ENCODE results near the gene ARHGAP22. TPM values are rescaled to one million over a fixed set of nuclear protein-coding genes. Genes with fewer than 3 reads are reported as not detected.

The ARHGAP22 gene
- total RNA-seq, 1 experiment from 2014 or later: 9.9 TPM

GRCh38 chr10:48587101-48587500 lies 17.8 kb downstream of the ARHGAP22 start (continued):
- no peak for TF ChIP-seq YY1 (IDR thresholded peaks at IDR 0.05; ENCODE audit: extremely low read depth, insufficient replicate concordance, low read depth, low read length)
- TF ChIP-seq MAX (IDR thresholded peaks at IDR 0.05): no peak
- TF ChIP-seq EGR1 (IDR thresholded peaks at IDR 0.05; ENCODE audit: low read depth): no peak
- no peak for TF ChIP-seq CBX3 (IDR thresholded peaks at IDR 0.05; ENCODE audit: low read depth)
- TF ChIP-seq SRF (IDR thresholded peaks at IDR 0.05; ENCODE audit: low read depth): no peak
- TF ChIP-seq EZH2 (IDR thresholded peaks at IDR 0.05): no peak
- TF ChIP-seq JUND (IDR thresholded peaks at IDR 0.05): no peak
- TF ChIP-seq TCF7L2 (IDR thresholded peaks at IDR 0.05; ENCODE audit: borderline replicate concordance, extremely low read depth, insufficient read depth, insufficient read length): no peak
- TF ChIP-seq FOSL1 (IDR thresholded peaks at IDR 0.05; ENCODE audit: low read depth): no peak
- no peak for TF ChIP-seq SIN3A (IDR thresholded peaks at IDR 0.05; ENCODE audit: low read depth)

GRCh38 chr10:48582970-48583369 lies 21.9 kb downstream of the ARHGAP22 start:
- BruUV-seq (replicated peaks): no TSS peak
- Histone ChIP-seq H3K27ac (ENCODE audit: low read depth, low read length) (no peak overlapping the region), H3K79me2 (ENCODE audit: insufficient read depth, low read length) (no peaks in the 10 kb centered on the region), H4K20me1 (ENCODE audit: insufficient read depth) (no peaks in the 10 kb centered on the region), H3K4me1 (ENCODE audit: control insufficient read depth in 1 of 2, insufficient read depth in 2 of 2, low read length in 2 of 2) (no peaks in the 10 kb centered on the region), H3K9ac (ENCODE audit: low read length) (no peak overlapping the region), H3K9me2 (ENCODE audit: insufficient read depth) (no peaks in the 10 kb centered on the region), H2AFZ (ENCODE audit: low read depth, low read length, poor library complexity, severe bottlenecking) (no peak overlapping the region), H3K4me3 (replicated peaks in 1 of 2; ENCODE audit: low read depth in 1 of 2, low read length in 2 of 2) (no peak overlapping the region), H3K27me3 (ENCODE audit: insufficient read depth, low read length) (no peaks in the 10 kb centered on the region), H3K4me2 (ENCODE audit: low read length) (no peak overlapping the region), H3K9me3 (ENCODE audit: control insufficient read depth in 1 of 2, insufficient read depth in 1 of 2, low read depth in 1 of 2, low read length in 2 of 2) (peaks cover 0 to 7% of the 10 kb centered on the region in 2 experiments; a peak in 1 of 4 replicates), H3K36me3 (ENCODE audit: control insufficient read depth in 1 of 2, insufficient read depth in 2 of 2, low read length in 2 of 2) (no peaks in the 10 kb centered on the region)
- POLR2A ChIA-PET: no interaction called here
- RAD21 ChIA-PET (ENCODE audit: low non-redundant PET in 1 of 2, low total read pairs in 2 of 2, uncharacterized antibody in 2 of 2, unreplicated experiment in 2 of 2): no interaction called here
- no peak for ATAC-seq
- intact Hi-C loops (cut with micrococcal nuclease): no loop called here
- CTCF ChIA-PET: no interaction called here
- DNase-seq (ENCODE audit: low read depth, low spot score): no peak
- TF ChIP-seq SRF (IDR thresholded peaks at IDR 0.05; ENCODE audit: low read depth): no peak

- no peak overlapping the region for H3K27ac ChIP-seq (ENCODE audit: low read depth, low read length)
- intact Hi-C loops (cut with micrococcal nuclease): no loop called here
- ChIA-PET POLR2A (no interaction called here), RAD21 (ENCODE audit: low non-redundant PET in 1 of 2, low total read pairs in 2 of 2, uncharacterized antibody in 2 of 2, unreplicated experiment in 2 of 2) (no interaction called here), CTCF (no interaction called here)
- no peak overlapping the region for H3K4me2 ChIP-seq (ENCODE audit: low read length)
- no peaks in the 10 kb centered on the region for H3K27me3 ChIP-seq (ENCODE audit: insufficient read depth, low read length)
- BruUV-seq (replicated peaks): no TSS peak
- no peaks in the 10 kb centered on the region for H4K20me1 ChIP-seq (ENCODE audit: insufficient read depth)
- peaks cover 0 to 2% of the 10 kb centered on the region in 2 experiments; a peak in 1 of 4 replicates for H3K9me3 ChIP-seq (ENCODE audit: control insufficient read depth in 1 of 2, insufficient read depth in 1 of 2, low read depth in 1 of 2, low read length in 2 of 2)
- no peaks in the 10 kb centered on the region for H3K9me2 ChIP-seq (ENCODE audit: insufficient read depth)
- no peak for ATAC-seq
- no peak for TF ChIP-seq ATF3 (IDR thresholded peaks at IDR 0.05)
- no peak for TF ChIP-seq ZFX (IDR thresholded peaks at IDR 0.05)
- no peak for TF ChIP-seq EGR1 (IDR thresholded peaks at IDR 0.05; ENCODE audit: low read depth)
- TF ChIP-seq POLR2A (IDR thresholded peaks at IDR 0.05; ENCODE audit: borderline replicate concordance, extremely low read depth, insufficient read depth, insufficient read length): no peak
- TF ChIP-seq ELF1 (IDR thresholded peaks at IDR 0.05; ENCODE audit: borderline replicate concordance, low read depth): no peak
- no peak for TF ChIP-seq EZH2 (IDR thresholded peaks at IDR 0.05)
- no peak for TF ChIP-seq MAX (IDR thresholded peaks at IDR 0.05)
- no peak for TF ChIP-seq FOSL1 (IDR thresholded peaks at IDR 0.05; ENCODE audit: low read depth)
- TF ChIP-seq SP1 (IDR thresholded peaks at IDR 0.05; ENCODE audit: low read depth): no peak
- no peak for TF ChIP-seq YY1 (IDR thresholded peaks at IDR 0.05; ENCODE audit: extremely low read depth, insufficient replicate concordance, low read depth, low read length)
- TF ChIP-seq CBX3 (IDR thresholded peaks at IDR 0.05; ENCODE audit: low read depth): no peak
- H3K4me1 ChIP-seq (ENCODE audit: control insufficient read depth in 1 of 2, insufficient read depth in 2 of 2, low read length in 2 of 2): no peaks in the 10 kb centered on the region
- H2AFZ ChIP-seq (ENCODE audit: low read depth, low read length, poor library complexity, severe bottlenecking): no peak overlapping the region
- no peak overlapping the region for H3K9ac ChIP-seq (ENCODE audit: low read length)
- H3K79me2 ChIP-seq (ENCODE audit: insufficient read depth, low read length): no peaks in the 10 kb centered on the region
- no peak overlapping the region for H3K4me3 ChIP-seq (replicated peaks in 1 of 2; ENCODE audit: low read depth in 1 of 2, low read length in 2 of 2)
- no peaks in the 10 kb centered on the region for H3K36me3 ChIP-seq (ENCODE audit: control insufficient read depth in 1 of 2, insufficient read depth in 2 of 2, low read length in 2 of 2)
- no peak for DNase-seq (ENCODE audit: low read depth, low spot score)
Observed at GRCh38 chr10:48580236-48580635, 24.6 kb downstream of the ARHGAP22 start.

Data from HCT116 (cell line).